Neuron (in vitro differentiated cells): ENCODE measurements around the gene FOCAD.

Experiments
- H2AFZ ChIP-seq: one replicate; pipeline ENCODE4 v1.6.1; 2013; ENCODE audit warnings: low read depth, mild to moderate bottlenecking, inconsistent platforms, low read length, moderate library complexity
- H3K27me3 ChIP-seq: one replicate; pipeline ENCODE4 v1.6.1; 2013; ENCODE audit warnings: low read length; ENCODE audit not compliant: insufficient read depth
- H3K36me3 ChIP-seq: one replicate; pipeline ENCODE4 v1.6.1; 2013; ENCODE audit warnings: low read length; ENCODE audit not compliant: insufficient read depth
- H3K4me1 ChIP-seq: one replicate; pipeline ENCODE4 v1.6.1; 2013; ENCODE audit warnings: low read length; ENCODE audit not compliant: insufficient read depth
- H3K4me3 ChIP-seq: 2 replicates; pipeline ENCODE4 v1.5.1; 2013; ENCODE audit warnings: mild to moderate bottlenecking, low read length, moderate library complexity
- H3K9me3 ChIP-seq: one replicate; pipeline ENCODE4 v1.6.1; 2013; ENCODE audit warnings: low read length

FOCAD gene

GRCh38 chr9:20689833-20690232 is 5.8 kb downstream of the FOCAD start:
- H3K4me3 ChIP-seq = no peak overlapping the region
- H3K36me3 ChIP-seq = no peaks in the 10 kb centered on the region
- H3K4me1 ChIP-seq = peaks cover 9% of the 10 kb centered on the region
- no peaks in the 10 kb centered on the region for H3K27me3 ChIP-seq
- H2AFZ ChIP-seq = no peak overlapping the region
- H3K9me3 ChIP-seq = no peaks in the 10 kb centered on the region

- no peaks in the 10 kb centered on the region for H3K27me3 ChIP-seq
- no peaks in the 10 kb centered on the region for H3K4me1 ChIP-seq
- H3K9me3 ChIP-seq = no peaks in the 10 kb centered on the region
- no peak overlapping the region for H2AFZ ChIP-seq
- no peaks in the 10 kb centered on the region for H3K36me3 ChIP-seq
- no peak overlapping the region for H3K4me3 ChIP-seq
Measured at GRCh38 chr9:20692554-20692953, 8.5 kb downstream of the FOCAD start.

DNA sequence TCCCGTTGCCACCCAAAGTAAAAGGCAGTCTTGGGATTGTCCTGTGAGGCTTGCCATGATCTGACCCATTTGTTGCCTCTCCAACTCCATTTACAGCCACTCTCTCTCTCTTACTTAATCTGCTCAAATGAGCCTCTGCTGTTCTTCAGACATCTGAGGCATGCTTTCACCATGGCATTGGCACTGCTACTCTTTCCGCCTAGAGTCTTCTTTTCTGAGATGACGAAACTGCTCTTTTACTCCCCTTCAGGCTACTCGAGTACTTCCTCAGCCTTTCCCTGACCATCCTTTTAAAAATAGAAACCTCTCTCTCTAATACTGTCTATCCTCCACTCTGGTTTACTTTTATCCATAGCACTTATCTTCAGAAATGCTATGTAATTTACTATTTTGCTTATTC is 9.0 kb downstream of the FOCAD start:
- Histone ChIP-seq H3K4me1 (no peaks in the 10 kb centered on the region), H2AFZ (no peak overlapping the region), H3K4me3 (no peak overlapping the region), H3K27me3 (no peaks in the 10 kb centered on the region), H3K9me3 (no peaks in the 10 kb centered on the region), H3K36me3 (no peaks in the 10 kb centered on the region)

DNA sequence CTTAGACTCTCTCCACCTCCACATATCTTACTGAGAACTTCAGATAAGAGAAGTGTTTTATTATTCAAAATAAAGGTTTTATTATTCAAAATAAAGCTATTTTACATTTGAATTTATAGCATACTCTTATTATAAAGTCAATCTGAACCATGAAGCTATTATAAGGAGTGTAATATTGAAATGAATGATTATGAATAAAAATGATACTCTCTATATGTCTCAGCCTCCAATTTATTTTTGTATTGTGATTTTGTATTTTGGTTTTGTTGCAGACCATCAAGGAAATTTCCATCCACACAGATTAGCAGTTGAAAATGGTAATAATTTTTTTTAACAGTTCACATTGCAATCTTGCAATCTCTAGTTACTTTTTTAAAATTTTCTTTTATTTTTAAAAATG is 10.2 kb downstream of the FOCAD start:
- H3K4me3 ChIP-seq = no peak overlapping the region
- H3K4me1 ChIP-seq = no peaks in the 10 kb centered on the region
- no peaks in the 10 kb centered on the region for H3K36me3 ChIP-seq
- H3K9me3 ChIP-seq = no peaks in the 10 kb centered on the region
- no peak overlapping the region for H2AFZ ChIP-seq
- no peaks in the 10 kb centered on the region for H3K27me3 ChIP-seq

- H2AFZ ChIP-seq = no peak overlapping the region
- no peak overlapping the region for H3K4me3 ChIP-seq
- no peaks in the 10 kb centered on the region for H3K4me1 ChIP-seq
- H3K36me3 ChIP-seq = no peaks in the 10 kb centered on the region
- H3K27me3 ChIP-seq = no peaks in the 10 kb centered on the region
- no peaks in the 10 kb centered on the region for H3K9me3 ChIP-seq
Measured at GRCh38 chr9:20697021-20697719, 13.1 kb downstream of the FOCAD start.

- H3K4me1 ChIP-seq = no peaks in the 10 kb centered on the region
Measured at GRCh38 chr9:20698782-20699181, 14.7 kb downstream of the FOCAD start.

DNA sequence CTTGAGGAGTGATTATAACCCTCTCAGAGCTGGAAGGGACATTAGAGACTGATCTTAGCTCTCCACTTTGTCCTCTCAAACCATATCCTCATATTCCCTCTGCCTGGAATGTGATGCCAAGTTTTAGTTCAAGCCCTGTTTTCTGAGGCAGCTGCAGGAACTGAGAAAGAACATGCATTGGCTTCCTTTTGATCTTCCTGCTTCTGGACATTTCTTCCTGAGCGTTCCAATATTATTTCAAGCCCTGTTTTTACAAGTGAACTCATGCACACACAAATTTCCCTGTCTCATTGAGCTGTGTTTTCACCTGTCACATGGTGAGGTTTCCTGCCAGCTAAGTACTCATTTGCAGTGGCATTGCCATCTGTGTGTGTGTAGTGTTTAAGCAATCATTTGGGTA is 17.0 kb downstream of the FOCAD start:
- no peaks in the 10 kb centered on the region for H3K27me3 ChIP-seq
- H2AFZ ChIP-seq = no peak overlapping the region
- H3K4me1 ChIP-seq = no peaks in the 10 kb centered on the region
- H3K36me3 ChIP-seq = no peaks in the 10 kb centered on the region
- H3K9me3 ChIP-seq = no peaks in the 10 kb centered on the region
- H3K4me3 ChIP-seq = no peak overlapping the region

More at GRCh38 chr9:20698782-20699181, 14.7 kb downstream of the FOCAD start:
- H3K4me3 ChIP-seq = no peak overlapping the region
- no peaks in the 10 kb centered on the region for H3K36me3 ChIP-seq
- H3K9me3 ChIP-seq = no peaks in the 10 kb centered on the region
- no peak overlapping the region for H2AFZ ChIP-seq
- H3K27me3 ChIP-seq = no peaks in the 10 kb centered on the region

GRCh38 chr9:20702570-20702969 is 18.5 kb downstream of the FOCAD start:
- H3K4me3 ChIP-seq = no peak overlapping the region
- H3K36me3 ChIP-seq = no peaks in the 10 kb centered on the region
- no peaks in the 10 kb centered on the region for H3K4me1 ChIP-seq
- no peaks in the 10 kb centered on the region for H3K27me3 ChIP-seq
- H3K9me3 ChIP-seq = no peaks in the 10 kb centered on the region
- no peak overlapping the region for H2AFZ ChIP-seq

DNA sequence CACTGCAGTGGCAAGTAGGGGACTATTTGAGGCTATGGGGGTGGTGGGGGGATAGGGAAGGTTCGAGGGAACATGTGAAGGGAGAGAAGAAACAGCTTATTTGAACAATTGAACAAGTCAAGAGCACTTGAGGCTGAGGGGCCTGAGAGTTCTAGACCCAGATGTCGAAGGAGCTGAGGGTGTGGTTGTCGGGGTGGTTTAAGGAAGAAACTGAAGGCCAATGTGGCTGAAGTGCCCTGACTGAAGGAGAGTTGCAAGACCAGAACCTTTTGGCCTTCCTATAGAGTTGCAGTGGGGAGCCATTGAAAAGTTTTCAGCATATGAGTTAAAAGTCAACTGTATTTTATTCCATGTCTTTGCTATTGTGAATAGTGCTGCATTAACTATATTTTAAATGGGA is 19.1 kb downstream of the FOCAD start:
- no peaks in the 10 kb centered on the region for H3K9me3 ChIP-seq
- no peak overlapping the region for H3K4me3 ChIP-seq
- H3K36me3 ChIP-seq = no peaks in the 10 kb centered on the region
- H2AFZ ChIP-seq = no peak overlapping the region
- H3K4me1 ChIP-seq = no peaks in the 10 kb centered on the region
- H3K27me3 ChIP-seq = no peaks in the 10 kb centered on the region

DNA sequence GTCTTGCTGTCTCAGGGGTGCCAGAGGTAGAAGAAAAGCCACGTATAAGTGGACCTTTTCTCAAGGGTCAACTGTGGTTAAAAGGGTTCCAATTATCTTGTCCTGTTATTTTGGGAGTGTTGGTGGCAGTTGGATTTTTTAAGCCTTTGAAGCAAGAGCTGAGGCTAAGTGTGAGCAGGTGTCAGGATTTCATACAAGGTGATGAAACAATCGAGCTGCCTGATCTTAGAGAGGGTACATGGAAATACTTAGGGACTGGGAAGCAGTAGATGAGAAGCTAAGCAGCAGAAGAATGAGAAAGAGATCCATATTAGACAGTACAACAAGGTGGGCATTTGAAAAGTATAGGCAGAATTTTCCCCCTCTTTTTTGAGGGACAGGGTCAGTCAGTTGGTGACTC is 23.6 kb downstream of the FOCAD start:
- no peaks in the 10 kb centered on the region for H3K4me1 ChIP-seq
- H3K4me3 ChIP-seq = no peak overlapping the region

GRCh38 chr9:20713172-20713571 is 29.1 kb downstream of the FOCAD start:
- H2AFZ ChIP-seq = no peak overlapping the region
- no peaks in the 10 kb centered on the region for H3K9me3 ChIP-seq
- no peaks in the 10 kb centered on the region for H3K4me1 ChIP-seq
- no peak overlapping the region for H3K4me3 ChIP-seq
- peaks cover 9% of the 10 kb centered on the region for H3K36me3 ChIP-seq
- no peaks in the 10 kb centered on the region for H3K27me3 ChIP-seq

More for the DNA sequence above, 23.6 kb downstream of the FOCAD start:
- Histone ChIP-seq H2AFZ (no peak overlapping the region), H3K36me3 (no peaks in the 10 kb centered on the region), H3K27me3 (no peaks in the 10 kb centered on the region), H3K9me3 (no peaks in the 10 kb centered on the region)

GRCh38 chr9:20714442-20715415 is 30.7 kb downstream of the FOCAD start:
- H3K4me3 ChIP-seq = no peak overlapping the region
- H3K9me3 ChIP-seq = no peaks in the 10 kb centered on the region
- H3K4me1 ChIP-seq = no peaks in the 10 kb centered on the region
- H3K27me3 ChIP-seq = no peaks in the 10 kb centered on the region
- no peak overlapping the region for H2AFZ ChIP-seq
- H3K36me3 ChIP-seq = peaks cover 12% of the 10 kb centered on the region

DNA sequence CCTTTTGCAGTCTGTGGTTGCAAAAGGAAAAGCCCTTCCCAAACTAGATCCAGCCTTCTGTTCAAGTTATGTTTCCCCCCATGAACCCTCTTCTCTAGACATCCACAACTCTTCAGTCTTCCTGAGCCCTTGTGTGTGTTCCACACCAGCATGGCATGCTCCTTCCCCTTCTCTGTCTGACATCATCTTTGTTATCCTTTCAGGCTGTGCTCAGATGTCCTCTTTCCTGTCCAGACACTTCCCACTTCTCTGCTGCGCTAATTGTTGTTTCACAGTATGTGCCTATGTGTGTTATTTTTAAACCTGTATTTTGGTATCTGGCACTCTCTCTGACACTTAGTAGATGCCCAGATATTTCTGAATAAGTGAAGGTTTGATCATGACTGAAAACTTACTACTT is 38.2 kb downstream of the FOCAD start:
- Histone ChIP-seq H3K36me3 (peaks cover 41% of the 10 kb centered on the region), H3K9me3 (peaks cover 5% of the 10 kb centered on the region), H3K4me3 (no peak overlapping the region), H3K27me3 (no peaks in the 10 kb centered on the region), H3K4me1 (peaks cover 9% of the 10 kb centered on the region), H2AFZ (no peak overlapping the region)
